ENCODE measurements around the gene PAFAH1B2. TPM values are rescaled to one million over a fixed set of nuclear protein-coding genes. Genes with fewer than 3 reads are reported as not detected.
A peak's percentile ranks its signal among the peaks of the same experiment; 100 is the strongest.

Gene PAFAH1B2
- total and polyA plus RNA-seq, 3 donors from 2014 or later: 66.5 to 156 (median 150) TPM

- Histone ChIP-seq H3K36me3 (ENCODE audit: low read depth, missing control alignments) (no peaks in the 10 kb centered on the region), H3K27ac (no peak overlapping the region), H3K4me1 (peaks cover 1% of the 10 kb centered on the region), H3K9me3 (no peaks in the 10 kb centered on the region), H3K4me3 (no peak overlapping the region), H3K27me3 (no peaks in the 10 kb centered on the region)
- TF ChIP-seq CTCF (IDR thresholded peaks at IDR 0.05) (no peak), POLR2A (IDR thresholded peaks at IDR 0.05) (no peak)
- DNase-seq: no peak
- 67 to 68% methylated on average over 1 of the region's 1 CpG for WGBS, 2 donors
- intact Hi-C loops (cut with DNase I; ENCODE audit: low total_unique reads): no loop called here
Measured at GRCh38 chr11:117166491-117166890, 22.4 kb downstream of the PAFAH1B2 start.

- Histone ChIP-seq H3K27me3 (no peaks in the 10 kb centered on the region), H3K36me3 (ENCODE audit: low read depth, missing control alignments) (no peaks in the 10 kb centered on the region), H3K9me3 (no peaks in the 10 kb centered on the region), H3K4me3 (no peak overlapping the region), H3K4me1 (peaks cover 17% of the 10 kb centered on the region), H3K27ac (no peak overlapping the region)
- 67 to 79% methylated on average over 2 of the region's 2 CpGs for WGBS, 2 donors
- TF ChIP-seq CTCF (IDR thresholded peaks at IDR 0.05) (no peak), POLR2A (IDR thresholded peaks at IDR 0.05) (no peak)
- no peak for DNase-seq
- intact Hi-C loops (cut with DNase I; ENCODE audit: low total_unique reads): no loop called here
Measured at GRCh38 chr11:117169736-117170135, 25.6 kb downstream of the PAFAH1B2 start.

GRCh38 chr11:117170210-117170609 is 26.1 kb downstream of the PAFAH1B2 start:
- WGBS, 2 donors: 79 to 80% methylated on average over 9 of the region's 9 CpGs
- H3K4me3 ChIP-seq: no peak overlapping the region
- no peak overlapping the region for H3K27ac ChIP-seq
- TF ChIP-seq CTCF (IDR thresholded peaks at IDR 0.05) (no peak), POLR2A (IDR thresholded peaks at IDR 0.05) (no peak)
- H3K36me3 ChIP-seq (ENCODE audit: low read depth, missing control alignments): no peaks in the 10 kb centered on the region
- DNase-seq: no peak
- intact Hi-C loops (cut with DNase I; ENCODE audit: low total_unique reads): no loop called here
- peaks cover 17% of the 10 kb centered on the region for H3K4me1 ChIP-seq
- H3K9me3 ChIP-seq: no peaks in the 10 kb centered on the region
- H3K27me3 ChIP-seq: no peaks in the 10 kb centered on the region

- 56 to 72% methylated on average over 2 of the region's 2 CpGs for whole genome bisulfite sequencing, 2 donors
- intact Hi-C loops (cut with DNase I; ENCODE audit: low total_unique reads): no loop called here
- H3K4me3 ChIP-seq: no peak overlapping the region
- H3K27me3 ChIP-seq: no peaks in the 10 kb centered on the region
- TF ChIP-seq POLR2A (IDR thresholded peaks at IDR 0.05): no peak
- TF ChIP-seq CTCF (IDR thresholded peaks at IDR 0.05): no peak
- DNase-seq: no peak
- peaks cover 17% of the 10 kb centered on the region for H3K4me1 ChIP-seq
- H3K27ac ChIP-seq: peak overlapping the region in 1 of 2 donors; percentile 65
- no peaks in the 10 kb centered on the region for H3K9me3 ChIP-seq
- H3K36me3 ChIP-seq (ENCODE audit: low read depth, missing control alignments): no peaks in the 10 kb centered on the region
Measured at GRCh38 chr11:117171007-117171403, 26.9 kb downstream of the PAFAH1B2 start.

GRCh38 chr11:117171404-117172061 is 27.4 kb downstream of the PAFAH1B2 start:
- Histone ChIP-seq H3K4me3 (no peak overlapping the region), H3K27ac (peak overlapping the region in 1 of 2 donors; percentile 65), H3K27me3 (no peaks in the 10 kb centered on the region), H3K4me1 (peaks cover 17% of the 10 kb centered on the region), H3K9me3 (no peaks in the 10 kb centered on the region), H3K36me3 (ENCODE audit: low read depth, missing control alignments) (no peaks in the 10 kb centered on the region)
- peak; percentile 63 for DNase-seq
- 43 to 46% methylated on average over 14 of the region's 14 CpGs for WGBS, 2 donors
- intact Hi-C loops (cut with DNase I; ENCODE audit: low total_unique reads): no loop called here
- no peak for TF ChIP-seq CTCF (IDR thresholded peaks at IDR 0.05)
- no peak for TF ChIP-seq POLR2A (IDR thresholded peaks at IDR 0.05)

Measured in testis (tissue), 3 donors.